T-helper 1 cell treated with Interleukin-12 subunit alpha and Interleukin-12 subunit beta and Interleukin-4 antibody, amounts not matched to agents 30 ng/mL and 1 ng/mL, for 36 hours (primary cell): ENCODE data around the gene STRA8. TPM values are rescaled to one million over a fixed set of nuclear protein-coding genes. Genes with fewer than 3 reads are reported as not detected.

Experiments
- intact Hi-C: fragments of 100-400 bp; cut with micrococcal nuclease; formaldehyde crosslinking; loops from one replicate; pipeline ENCODE4 v1.15.1; 2024
- total RNA-seq: library from RNA; stranded (reverse); gene quantifications from 2 replicates; pipeline ENCODE4 v1.2.3, GENCODE V29; 2022

Gene STRA8
- total RNA-seq, 1 donor from 2014 or later: not detected

GRCh38 chr7:135299235-135299634 is 65.6 kb downstream of the STRA8 start:
- intact Hi-C loops: no loop called here

- intact Hi-C loops: no loop called here
These were observed 67.5 kb downstream of the STRA8 start for GRCh38 chr7:135300913-135301765.

Other genes starting within 250 kb of the STRA8 start
- 1.4 and 2.2 TPM in 2 replicates for gene AGBL3, start 247.3 kb upstream of the STRA8 start, total RNA-seq
- 24.5 and 27.0 TPM in 2 replicates for gene TMEM140, start 85.8 kb upstream of the STRA8 start, total RNA-seq
- 40.2 and 42.2 TPM in 2 replicates for gene CYREN, start 63.1 kb upstream of the STRA8 start, total RNA-seq
- 17.5 and 19.4 TPM in 2 replicates for gene WDR91, start 22.3 kb upstream of the STRA8 start, total RNA-seq